ENCODE data around the gene ASTL.

Gene ASTL

DNA sequence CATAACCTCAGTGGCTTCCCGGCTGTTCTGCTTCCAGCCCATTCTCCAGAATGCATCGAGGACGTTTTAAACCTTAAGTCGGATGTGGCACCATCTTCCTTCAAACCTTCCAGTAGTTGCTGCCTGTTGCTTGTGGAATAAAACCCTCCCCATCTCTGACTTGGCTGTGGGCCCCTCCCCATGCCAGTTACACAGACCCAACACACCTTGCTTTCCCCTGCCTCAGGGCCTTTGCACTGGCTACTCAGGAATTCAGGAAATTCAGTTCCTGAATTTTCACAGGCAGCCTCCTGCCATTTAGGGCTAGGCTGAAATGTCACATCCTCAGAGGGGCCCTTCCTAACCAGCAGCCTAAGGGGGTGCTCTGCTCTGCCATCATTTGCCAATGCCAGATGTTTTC, 16.9 kb downstream of the ASTL start:
- TF ChIP-seq POLR2A (IDR thresholded peaks at IDR 0.05; ENCODE audit: low read depth, low read length) = no peak
- no peak for FAIRE-seq
- no peak for DNase-seq (ENCODE audit: insufficient read length, low spot score)

DNA sequence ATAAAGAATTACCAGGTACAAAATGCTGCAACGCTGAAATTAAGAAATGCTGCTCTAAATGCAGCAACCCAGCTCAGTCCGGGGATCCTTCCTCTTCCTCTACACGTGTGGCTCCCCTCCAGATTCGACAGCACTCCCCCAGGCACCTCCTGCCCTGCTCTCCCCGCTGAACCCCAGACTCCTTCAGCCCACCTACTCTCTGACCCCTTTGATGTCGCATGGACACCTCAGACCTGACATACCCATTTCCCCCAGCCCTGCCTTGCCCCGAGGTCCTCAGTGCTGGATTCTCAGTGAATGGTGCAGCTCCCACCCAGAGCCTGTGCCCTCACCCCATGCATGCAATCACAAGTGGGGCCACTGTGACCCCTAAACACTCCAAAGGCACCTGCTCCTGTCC, 17.3 kb downstream of the ASTL start:
- no peak for TF ChIP-seq POLR2A (IDR thresholded peaks at IDR 0.05; ENCODE audit: low read depth, low read length)
- DNase-seq (ENCODE audit: insufficient read length, low spot score) (no peak), FAIRE-seq (no peak)

DNA sequence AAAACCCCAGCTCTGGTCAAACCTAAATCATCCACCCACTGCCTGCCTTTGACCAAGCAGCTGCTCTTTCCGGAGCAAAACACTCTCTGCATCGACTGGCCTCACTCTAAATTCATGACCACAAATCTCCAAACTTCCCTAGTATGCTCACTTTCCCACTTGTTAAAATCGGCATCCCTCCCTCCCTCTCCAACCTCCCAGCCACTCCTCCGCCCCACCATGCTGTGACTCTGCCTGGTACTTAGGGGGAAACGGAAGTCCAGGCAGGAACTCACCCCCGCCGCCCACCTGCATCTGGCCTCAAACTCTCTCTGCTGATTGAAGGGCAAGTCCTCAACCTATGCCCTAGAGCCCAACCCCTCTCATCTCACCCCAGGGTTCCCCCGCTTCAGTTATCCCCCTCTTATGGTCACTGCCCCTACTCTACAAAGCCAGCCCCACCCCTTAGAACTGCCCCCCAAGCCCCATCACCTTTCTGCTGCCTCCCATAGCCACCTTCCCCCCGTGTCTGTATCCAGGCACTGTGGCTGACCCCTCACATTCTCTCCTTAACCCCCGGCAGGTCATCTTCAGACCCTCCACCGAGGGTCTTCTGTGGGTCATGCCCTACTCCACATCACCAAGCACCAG, 18.1 kb downstream of the ASTL start:
- TF ChIP-seq POLR2A (IDR thresholded peaks at IDR 0.05; ENCODE audit: low read depth, low read length) = no peak
- no peak for DNase-seq (ENCODE audit: insufficient read length, low spot score)
- FAIRE-seq = no peak

DNA sequence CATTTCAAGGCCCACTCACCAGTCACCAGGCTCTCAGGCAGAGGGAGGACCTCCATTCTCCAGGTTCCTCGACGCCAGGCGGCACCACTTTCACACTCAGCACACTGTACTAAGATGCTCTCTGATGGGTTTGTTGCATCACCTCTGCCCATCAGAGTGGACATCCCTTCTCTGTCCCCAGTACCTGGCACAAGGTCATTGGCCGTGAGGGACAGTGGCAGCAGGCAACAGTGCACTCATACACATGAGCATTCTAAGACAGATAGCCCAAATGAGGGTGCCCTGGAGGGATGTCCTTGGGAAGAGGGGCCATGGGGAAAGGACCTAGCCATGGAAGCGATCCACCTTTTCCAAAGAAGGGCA, 18.9 kb downstream of the ASTL start:
- FAIRE-seq (no peak), DNase-seq (ENCODE audit: insufficient read length, low spot score) (no peak)
- TF ChIP-seq POLR2A (IDR thresholded peaks at IDR 0.05; ENCODE audit: low read depth, low read length) = no peak

DNA sequence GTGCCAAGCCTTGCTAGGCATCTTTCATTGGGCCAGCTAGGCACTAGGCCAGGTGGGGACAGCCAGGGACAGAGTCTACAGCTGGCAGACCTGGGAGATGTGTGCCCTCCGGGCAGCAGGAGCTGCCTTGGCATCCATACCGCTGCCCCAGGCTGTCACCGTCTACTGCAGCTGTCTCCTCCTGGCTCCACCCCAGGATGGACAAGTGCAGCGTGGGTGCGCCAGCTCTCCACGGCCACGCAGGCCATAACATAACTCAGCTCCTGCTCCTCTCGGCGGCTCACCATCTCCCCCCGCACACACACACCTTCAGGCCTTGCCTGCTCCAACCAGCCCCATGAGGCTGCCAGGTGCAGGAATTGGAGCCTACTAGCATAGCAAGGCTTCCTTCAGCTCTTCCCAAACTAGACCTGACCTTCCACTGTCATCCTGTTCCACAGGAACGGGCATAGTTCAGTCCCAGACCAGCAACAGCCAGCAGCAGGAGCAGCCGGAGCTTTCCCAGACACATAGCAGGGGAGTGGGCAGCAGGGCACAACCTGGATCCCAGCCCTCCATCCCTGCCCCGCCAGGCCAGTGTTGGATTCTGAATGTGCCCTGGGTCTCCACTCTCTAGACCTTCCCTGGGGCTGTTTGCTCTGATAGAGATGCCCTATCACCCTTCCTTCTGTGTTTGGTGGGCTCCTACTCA, 19.5 kb downstream of the ASTL start:
- TF ChIP-seq POLR2A (IDR thresholded peaks at IDR 0.05; ENCODE audit: low read depth, low read length) = no peak
- FAIRE-seq (no peak), DNase-seq (ENCODE audit: insufficient read length, low spot score) (no peak)

DNA sequence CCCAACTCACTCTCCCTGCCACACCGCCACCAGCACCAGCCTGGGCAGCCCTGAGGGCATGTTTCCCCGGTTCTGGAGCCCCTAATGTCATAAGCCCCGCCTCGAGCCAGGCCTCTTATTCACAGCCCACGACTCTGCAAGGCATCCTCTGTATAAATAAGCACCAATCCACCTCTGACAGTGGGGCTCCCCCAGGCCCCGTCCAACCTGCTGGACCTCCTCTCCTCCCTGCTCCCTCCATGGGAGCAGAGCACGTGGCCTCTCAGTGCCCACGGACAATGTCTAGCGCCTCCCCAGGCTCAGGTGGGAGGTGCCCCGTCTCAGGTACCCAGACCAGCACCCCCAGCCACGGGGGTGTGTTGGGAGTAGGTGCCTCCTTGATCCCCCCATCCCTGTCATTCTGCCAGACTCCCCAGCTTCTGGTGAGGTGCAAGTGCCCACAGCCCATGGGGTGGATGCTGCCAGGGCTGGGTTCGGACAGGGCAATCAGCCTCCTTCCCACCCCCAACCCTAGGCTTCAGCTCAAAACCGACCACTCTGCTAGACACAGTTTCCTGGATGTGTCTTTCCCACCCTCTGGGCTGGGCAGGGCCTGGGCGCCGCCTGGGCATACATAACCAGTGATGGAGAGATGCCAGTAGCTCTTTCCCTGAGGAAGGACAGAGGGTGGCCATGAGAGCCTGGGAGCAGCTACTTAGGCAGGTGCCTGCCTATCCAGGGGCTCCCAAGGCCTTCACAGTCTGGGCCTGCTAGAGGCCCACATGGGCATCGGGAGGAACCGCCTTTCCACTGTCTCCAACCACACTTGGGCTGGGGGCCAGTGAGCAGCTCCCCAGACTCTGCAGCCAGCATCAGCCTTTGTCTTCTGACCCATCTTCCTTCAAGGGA, 20.4 kb downstream of the ASTL start:
- TF ChIP-seq POLR2A (IDR thresholded peaks at IDR 0.05; ENCODE audit: low read depth, low read length) = no peak
- FAIRE-seq (no peak), DNase-seq (ENCODE audit: insufficient read length, low spot score) (no peak)

DNA sequence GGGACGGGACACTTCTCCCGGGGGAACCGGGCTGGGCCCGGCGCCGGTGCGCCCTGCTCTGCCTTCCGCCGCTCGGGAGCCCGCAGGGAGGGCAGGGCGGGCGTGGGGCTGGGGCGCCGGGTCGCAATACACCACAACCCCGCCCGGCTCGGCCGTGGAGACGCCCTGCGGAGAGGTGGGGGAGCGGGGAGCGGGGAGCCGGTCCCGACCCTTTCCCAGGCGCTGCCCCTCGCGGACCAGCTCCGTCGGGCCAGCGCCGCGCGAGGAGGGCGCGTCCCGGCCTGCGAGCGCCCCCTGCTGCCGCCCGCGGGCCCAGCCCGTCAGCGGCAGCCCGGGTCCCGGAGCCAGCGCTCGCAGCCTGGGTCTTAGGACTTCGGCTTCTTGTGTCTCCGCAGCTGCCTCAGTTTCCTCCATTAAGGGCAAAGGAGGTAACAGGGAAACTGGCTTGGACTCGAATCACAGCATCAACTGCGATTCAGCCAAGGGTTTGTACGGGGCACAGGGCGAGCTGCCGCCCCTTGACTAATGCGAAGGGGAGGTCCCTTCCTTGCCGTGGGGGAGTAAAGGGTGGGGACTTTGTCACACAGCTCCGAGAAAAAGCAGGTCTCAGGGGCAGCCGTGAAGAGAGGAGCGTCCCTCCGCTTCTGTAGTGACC, 21.3 kb downstream of the ASTL start:
- no peak for DNase-seq (ENCODE audit: insufficient read length, low spot score)
- no peak for TF ChIP-seq POLR2A (IDR thresholded peaks at IDR 0.05; ENCODE audit: low read depth, low read length)
- no peak for FAIRE-seq

DNA sequence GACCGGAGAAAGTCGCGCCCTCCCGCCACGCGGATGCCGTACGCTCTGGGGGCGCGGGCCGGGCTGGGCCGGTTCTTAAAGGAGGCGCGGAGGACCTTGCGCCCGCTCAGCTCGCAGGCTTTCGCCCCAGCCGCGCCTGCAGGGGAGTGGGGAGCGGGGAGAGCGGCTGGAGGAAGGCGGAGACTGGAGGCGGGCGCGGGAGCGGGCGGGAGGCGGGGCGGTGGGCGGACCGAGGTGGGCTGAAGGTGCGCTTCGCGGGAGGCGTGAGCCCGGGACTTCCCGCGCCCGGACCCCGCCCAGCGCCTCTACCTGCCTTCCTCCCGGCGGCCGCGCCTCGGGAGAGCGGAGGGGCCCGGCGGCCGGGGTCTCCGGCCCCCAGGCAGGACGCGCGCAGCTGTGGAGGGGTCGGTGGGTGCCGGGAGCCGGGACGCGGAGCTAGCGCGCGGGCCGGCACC, 21.9 kb downstream of the ASTL start, which contains the start of gene ADRA2B:
ADRA2B (minus strand) TSS at position 148 of the 455 bp plus-strand sequence. CDS start 422 bp downstream, outside the sequence.
- DNase-seq (ENCODE audit: insufficient read length, low spot score) (no peak), FAIRE-seq (no peak)
- TF ChIP-seq POLR2A (IDR thresholded peaks at IDR 0.05; ENCODE audit: low read depth, low read length) = no peak

DNA sequence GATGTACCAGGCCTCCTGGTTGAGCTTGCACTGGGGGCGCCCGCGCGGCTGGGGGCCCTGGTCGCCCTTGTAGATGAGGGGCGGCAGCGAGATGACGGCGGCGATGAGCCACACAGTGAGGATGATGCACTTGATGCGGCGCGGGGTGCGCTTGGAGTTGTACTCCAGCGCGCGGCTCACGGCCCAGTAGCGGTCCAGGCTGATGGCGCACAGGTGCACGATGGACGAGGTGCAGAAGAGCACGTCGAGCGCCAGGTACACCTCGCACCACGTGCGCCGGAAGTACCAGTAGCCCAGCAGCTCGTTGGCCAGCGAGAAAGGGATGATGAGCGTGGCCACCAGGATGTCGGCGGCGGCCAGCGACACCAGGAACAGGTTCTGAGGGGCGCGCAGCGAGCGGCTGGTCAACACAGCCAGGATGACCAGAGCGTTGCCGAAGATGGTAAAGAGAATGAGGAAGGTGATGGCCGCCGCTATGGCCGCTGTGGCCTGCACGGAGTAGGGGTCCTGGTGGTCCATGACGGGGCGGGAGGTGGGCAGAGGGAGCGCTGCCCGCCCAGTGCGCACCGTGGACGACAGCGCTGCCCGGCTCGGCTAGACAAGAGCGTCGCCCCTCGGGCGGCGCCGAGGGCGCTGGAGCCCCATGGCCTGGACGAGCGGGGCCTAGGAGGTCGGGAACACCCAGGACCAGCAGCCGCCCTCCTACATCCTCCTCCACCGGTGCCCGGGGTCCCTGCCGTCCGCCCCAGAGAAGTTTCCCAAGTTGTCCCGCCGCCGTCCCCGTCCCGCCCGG, 22.5 kb downstream of the ASTL start:
- no peak for TF ChIP-seq POLR2A (IDR thresholded peaks at IDR 0.05; ENCODE audit: low read depth, low read length)
- FAIRE-seq = no peak

DNA sequence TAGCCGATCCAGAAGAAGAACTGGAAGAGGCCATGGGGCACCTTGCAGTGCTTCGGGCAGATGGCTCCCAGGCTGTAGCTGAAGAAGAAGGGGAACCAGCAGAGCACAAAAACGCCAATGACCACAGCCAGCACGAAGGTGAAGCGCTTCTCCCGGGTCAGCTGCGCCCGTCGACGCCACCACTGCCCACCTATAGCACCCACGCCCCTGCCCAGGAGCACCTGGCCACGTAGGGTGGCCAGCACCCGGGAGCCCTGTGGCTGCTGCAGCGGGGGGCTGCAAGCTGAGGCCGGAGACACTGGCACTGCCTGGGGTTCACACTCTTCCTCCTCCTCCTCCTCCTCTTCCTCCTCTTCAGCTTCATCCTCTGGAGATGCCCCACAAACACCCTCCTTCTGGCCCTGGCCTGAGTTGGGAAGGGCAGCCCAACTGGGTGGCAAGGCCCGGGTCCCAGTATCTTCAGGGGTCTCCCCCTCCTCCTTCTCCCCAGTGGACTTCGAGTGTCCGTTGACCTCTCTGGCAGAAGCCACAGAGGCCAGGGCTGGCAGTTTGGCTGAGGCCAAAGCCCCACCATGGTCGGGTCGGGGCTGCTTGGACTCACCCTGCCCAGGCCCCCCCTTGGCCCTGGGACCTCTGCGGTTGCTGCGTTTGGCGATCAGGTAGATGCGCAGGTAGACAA, 23.3 kb downstream of the ASTL start:
- DNase-seq (ENCODE audit: insufficient read length, low spot score) (no peak), FAIRE-seq (no peak)
- no peak for TF ChIP-seq POLR2A (IDR thresholded peaks at IDR 0.05; ENCODE audit: low read depth, low read length)

More for the DNA sequence above, 22.5 kb downstream of the ASTL start:
- DNase-seq (ENCODE audit: insufficient read length, low spot score) = no peak

DNA sequence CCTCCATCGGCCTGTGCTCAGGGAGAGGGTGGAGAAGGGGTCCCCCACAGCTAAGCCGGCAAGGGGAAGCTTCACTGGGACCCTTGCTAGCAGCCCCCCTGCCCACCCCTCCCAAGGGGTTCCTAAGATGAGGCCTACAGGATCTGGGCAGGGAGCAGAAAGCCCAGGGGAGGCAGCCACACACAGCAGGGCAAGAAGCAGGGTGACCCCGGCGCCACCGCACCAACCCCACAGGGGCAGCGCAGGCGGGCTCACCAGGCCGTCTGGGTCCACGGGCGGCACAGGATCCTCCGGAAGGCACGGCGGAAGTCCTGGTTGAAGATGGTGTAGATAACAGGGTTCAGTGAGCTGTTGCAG, 23.8 kb downstream of the ASTL start:
- TF ChIP-seq POLR2A (IDR thresholded peaks at IDR 0.05; ENCODE audit: low read depth, low read length) = no peak
- DNase-seq (ENCODE audit: insufficient read length, low spot score) = no peak
- no peak for FAIRE-seq

DNA sequence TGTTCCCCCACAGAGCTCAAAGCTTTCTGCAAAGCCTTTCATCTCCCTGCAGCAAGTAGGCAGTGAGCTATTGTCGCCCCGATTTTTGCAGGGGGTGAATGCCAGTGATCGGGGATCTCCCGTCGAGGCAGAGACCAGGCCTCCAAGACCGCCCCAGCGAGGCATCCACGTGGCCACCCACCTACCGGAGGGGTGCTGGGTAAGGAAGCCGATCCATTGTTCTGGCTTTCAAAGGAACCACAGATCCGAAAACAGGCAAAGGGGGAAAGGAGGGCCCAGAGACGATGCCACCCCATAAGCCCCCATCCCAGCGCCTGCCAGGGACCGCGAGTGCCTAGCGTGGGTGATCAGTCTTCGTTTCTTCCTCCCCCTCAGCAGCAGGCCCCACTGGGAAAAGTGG, 24.4 kb downstream of the ASTL start:
- TF ChIP-seq POLR2A (IDR thresholded peaks at IDR 0.05; ENCODE audit: low read depth, low read length) = no peak
- DNase-seq (ENCODE audit: insufficient read length, low spot score) = no peak
- FAIRE-seq = no peak

DNA sequence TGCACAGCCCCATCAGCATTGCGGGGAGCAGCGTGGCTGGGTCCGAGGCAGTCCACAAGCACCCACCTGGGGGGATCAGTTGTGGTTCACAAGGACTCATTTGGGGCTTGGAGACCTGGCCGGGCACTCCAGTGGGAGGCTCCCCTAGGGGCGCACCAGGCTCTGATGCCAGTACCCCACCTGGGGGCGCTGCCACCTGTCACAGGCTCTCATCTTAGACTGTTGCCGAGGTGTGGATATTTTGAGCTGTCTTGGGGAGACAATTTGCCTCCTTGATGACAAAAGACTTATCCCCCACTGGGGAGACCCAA, 25.0 kb downstream of the ASTL start:
- no peak for FAIRE-seq

More for the DNA sequence above, 25.0 kb downstream of the ASTL start:
- no peak for DNase-seq (ENCODE audit: insufficient read length, low spot score)
- TF ChIP-seq POLR2A (IDR thresholded peaks at IDR 0.05; ENCODE audit: low read depth, low read length) = no peak

Measured in H54 (cell line).